Measurements from ENCODE around the gene SELENBP1.
"Not testable (repeated sequence)": the region's sequence is repeated elsewhere in the genome, so short reads cannot be mapped to it uniquely, and the experiment has no call there.

The SELENBP1 gene

DNA sequence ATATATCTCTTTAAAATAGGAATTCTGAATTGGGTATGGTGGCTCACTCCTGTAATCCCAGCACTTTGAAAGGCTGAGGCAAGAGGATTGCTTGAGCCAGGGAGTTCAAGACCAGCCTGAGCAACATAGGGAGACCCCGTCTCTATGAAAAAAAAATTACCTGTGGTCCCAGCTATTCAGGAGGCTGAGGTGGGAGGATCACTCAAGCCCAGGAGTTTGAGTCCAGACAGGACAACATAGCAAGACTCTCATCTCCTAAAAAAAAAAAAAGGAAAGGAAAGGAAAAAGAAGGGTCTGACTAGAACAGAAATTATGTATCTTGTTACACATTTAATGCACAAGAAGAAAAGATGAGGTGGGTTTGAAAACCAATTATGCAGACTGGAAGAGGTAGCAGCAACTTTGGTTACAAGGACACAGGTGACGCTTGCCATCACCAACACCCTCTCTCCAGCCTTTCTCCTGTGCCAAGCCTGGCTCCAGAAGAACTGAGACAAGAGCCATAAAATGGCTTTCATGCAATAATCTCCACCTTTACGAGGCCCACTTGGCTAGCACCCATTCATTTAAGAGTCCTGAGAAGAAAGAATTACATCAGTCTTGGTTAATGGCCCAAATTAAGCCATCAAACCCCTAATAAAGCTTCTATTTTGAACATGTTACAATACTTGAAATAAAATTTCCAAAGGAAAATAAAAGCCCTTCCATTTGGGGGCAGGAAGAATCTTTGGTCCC, 4.8 kb upstream of the SELENBP1 start:
- no peak for DNase-seq

- peak; percentile 31 for DNase-seq
These were observed 691 bp upstream of the SELENBP1 start for GRCh38 chr1:151373196-151373595.

- DNase-seq = peak; percentile 79
These were observed 991 bp downstream of the SELENBP1 start for GRCh38 chr1:151371370-151372057.

GRCh38 chr1:151370211-151370911, 2.1 kb downstream of the SELENBP1 start:
- no peak for DNase-seq

DNA sequence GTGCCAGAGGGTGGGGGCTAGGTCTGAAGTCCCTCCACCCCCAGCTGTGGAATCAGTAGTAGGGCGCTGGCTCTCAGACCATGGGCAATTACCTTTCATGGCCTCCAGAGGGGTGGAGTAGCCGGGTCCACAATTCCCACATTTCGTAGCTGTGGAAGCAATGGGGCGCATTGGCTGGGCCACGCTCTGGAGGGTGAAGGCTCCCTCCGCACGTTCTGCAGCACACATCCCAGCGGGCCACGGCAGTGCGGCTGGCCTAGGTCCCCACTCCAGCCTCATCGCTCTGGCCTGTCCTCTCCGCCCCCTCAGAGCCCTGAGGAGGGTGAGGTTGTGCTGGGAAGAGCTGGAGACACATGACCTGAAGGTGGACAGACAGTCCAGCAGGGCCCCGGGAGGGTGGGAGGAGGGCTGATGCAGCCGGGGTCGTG, 2.9 kb downstream of the SELENBP1 start:
- no peak for DNase-seq

- no peak for DNase-seq
These were observed 3.2 kb downstream of the SELENBP1 start for GRCh38 chr1:151369302-151369610.

- DNase-seq = peak; percentile 19
These were observed 3.9 kb downstream of the SELENBP1 start for GRCh38 chr1:151368393-151369301.

- no peak for DNase-seq
These were observed 4.7 kb downstream of the SELENBP1 start for GRCh38 chr1:151367658-151368392.

GRCh38 chr1:151364996-151365395, 7.5 kb downstream of the SELENBP1 start:
- DNase-seq = no peak

DNA sequence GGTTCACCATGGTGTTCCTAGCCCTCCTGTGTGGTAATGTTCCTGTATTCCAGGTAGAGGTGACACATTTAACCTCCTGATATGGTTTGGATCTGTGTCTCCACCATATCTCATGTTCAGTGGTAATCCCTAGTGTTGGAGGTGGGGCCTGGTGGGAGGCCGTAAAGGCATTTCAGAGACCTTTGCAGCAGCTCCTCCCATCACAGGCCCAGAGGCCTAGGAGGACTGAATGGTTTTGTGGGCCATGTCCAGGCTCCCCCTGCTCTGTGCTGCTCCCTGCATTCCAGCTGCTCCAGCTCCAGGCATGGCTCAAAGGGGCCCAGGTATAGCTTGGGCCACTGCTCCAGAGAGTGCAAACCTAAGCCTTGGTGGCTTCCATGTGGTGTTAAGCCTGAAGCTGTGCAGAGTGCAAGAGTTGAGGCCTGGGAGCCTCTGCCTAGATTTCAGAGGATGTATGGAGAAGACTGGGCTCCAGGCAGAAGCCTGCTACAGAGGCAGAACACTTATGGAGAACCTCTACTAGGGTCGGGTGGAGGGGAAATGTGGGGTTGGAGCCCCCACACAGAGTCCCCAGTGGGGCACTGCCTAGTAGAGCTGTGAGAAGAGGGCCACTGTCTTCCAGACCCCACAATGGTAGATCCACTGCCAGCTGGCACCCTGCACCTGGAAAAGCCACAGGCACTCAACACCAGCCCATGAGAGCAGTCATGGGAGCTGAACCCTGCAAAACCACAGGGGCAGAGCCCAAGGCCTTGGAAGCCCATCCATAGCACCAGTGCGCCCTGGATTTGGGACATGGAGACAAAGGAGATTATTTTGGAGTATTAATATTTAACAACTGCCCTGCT, 10.0 kb downstream of the SELENBP1 start:
- DNase-seq = no peak

DNA sequence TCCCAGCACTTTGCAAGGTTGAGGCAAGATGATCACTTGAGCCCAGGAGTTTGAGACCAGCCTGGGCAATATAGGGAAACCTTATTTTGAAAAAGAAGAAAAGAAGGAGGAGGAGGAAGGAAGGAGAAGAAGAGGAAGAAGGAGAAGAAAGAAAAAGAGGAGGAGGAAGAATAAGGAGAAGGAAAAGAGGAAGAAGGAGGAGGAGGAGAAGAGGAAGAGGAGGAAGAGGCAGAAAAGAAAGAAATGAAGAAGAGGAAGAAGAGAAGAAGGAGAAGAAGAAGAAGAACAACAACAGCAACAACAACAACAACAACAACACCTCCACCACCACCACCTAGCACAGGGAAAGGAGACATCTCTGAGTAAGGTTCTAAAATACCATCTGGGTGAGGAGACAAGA, 10.6 kb downstream of the SELENBP1 start:
- DNase-seq = no peak

DNA sequence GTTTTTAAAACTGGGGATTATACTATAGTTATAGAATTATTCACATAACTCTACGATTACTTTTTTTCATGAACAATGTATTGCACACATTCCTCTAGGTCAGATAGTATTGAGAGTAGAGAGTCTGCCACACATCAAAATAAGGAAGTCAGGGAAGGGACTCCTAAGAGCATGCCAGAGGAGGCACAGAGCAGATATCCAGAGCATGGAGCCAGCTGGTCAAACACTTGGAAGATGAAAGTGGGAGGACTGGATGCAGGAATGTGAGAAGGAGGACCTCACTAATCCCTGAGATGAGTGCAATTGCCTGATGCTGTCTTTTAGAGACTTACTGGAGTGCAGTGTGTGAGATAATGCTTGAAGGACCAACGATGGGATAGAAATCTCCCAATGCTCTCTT, 15.8 kb downstream of the SELENBP1 start:
- DNase-seq = peak; percentile 42

DNA sequence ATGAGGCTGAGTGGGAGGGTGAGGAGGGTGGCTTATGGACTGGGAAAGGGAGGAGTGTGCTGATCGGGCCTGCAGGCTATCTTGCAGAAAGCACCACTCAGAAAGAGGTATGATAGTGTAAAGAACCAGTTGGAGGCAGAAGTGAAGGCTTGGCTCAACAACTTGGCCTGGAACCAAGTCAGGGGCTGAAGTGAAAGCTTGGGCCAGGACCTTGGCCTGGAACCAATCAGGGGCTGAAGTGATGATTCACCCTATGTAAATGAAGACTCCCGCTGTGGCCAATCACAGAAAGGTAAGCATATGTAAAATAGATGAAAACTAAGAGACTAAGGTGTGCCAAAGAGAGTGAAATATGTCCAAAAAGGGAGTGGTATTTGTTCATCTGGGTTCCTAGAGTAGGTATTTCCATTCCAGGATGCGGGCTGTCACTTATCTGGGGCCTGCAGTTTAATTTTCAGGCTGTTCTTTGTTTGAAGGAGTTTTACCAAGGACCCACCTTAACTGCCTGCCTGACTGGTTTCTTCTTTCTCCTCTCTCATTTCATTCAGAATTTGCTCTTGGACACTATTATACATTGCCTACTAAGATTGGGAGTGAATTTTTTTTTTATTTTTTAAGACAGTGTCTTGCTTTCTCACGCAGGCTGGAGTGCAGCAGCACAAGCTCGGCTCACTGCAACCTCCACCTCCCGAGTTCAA, 20.3 kb downstream of the SELENBP1 start:
- peak; percentile 44 for DNase-seq

DNA sequence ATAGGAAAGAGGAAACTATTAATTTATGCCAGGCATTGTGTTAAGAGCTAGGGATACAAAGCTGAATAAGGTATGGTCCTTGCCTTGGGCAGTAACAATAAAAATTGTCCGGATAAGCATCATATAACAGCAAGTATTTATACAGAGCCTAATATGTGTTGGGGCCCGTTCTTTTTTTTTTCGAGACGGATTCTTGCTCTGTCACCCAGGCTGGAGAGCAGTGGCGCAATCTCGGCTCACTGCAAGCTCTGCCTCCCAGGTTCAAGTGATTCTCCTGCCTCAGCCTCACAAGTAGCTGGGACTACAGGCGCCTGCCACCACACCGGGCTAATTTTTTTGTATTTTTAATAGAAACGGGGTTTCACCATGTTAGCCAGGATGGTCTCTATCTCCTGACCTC, 22.2 kb downstream of the SELENBP1 start:
- not testable (repeated sequence) for DNase-seq

DNA sequence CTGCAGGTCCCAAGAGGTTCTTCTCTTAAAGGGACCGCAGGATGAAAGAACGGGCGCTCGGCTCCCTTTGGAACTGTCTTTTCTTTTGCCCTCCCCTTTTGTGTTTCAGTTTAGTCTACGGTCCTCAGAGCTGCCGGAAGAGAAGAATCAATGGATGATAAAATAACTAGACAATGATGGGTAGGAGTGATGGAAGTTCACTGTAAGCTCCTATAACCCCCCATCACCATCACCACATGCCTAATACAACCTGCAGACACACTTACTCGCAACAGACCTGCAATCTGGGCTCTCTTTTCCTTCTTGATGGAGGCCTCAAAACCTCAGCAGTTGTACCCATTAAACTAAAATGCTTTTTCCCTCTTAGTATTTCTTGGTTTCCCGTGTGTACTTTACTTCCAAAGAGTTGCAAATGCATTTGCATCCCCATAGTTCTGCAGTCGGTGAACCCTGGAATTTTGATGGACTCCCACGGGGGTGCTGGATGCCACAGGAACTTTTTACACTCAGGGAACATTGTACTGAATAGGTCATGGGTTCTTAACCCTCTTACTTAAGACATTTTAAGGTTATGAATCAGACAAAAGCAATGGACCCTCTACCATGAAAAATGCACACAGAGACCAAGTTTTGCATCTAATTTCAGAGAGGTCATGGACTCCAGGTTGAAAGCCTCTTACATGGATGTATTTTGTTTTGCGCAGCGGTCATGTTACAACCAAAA, 24.8 kb downstream of the SELENBP1 start:
- no peak for DNase-seq

DNA sequence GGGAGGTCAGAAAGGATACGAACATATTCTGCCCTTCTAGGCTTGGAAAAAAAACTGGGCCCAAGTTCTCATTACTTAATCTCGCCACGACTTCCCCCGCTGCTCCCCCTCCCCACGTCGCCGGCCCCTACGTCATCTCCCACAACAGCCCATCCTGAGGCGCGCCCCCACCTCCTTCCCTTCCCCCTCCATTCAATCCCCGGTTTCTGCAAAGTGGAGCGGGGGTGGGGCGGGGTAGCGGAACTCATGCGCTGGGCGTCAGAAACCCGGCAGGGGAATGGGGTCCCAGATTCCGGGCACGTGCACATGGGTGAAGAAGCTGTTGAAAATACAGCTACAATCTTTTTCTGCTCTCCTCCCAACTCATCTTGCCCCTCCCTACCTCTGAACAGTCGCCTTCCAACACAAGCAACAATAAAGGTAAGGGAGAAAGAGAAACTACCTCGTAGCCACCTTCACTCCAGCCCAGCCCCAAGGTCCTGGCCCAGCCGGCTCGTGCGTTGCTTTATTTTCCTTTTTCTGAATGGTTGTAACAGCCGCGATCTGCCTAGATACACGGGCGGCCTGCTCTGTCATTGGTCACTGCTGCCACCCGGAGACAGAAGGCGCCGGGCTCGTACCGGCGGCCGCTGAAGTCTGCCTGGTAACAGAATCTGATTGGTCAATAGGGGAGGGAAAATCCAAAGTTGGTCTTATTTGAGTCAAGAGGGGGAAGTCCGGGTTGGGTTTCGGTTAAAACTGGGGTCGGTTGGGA, 25.6 kb downstream of the SELENBP1 start, which contains the start of gene RFX5:
TSS of gene RFX5 (minus strand) at position 484 of the 754 bp plus-strand sequence. CDS start 932 bp downstream, outside the sequence.
- peak; percentile 98 for DNase-seq

DNA sequence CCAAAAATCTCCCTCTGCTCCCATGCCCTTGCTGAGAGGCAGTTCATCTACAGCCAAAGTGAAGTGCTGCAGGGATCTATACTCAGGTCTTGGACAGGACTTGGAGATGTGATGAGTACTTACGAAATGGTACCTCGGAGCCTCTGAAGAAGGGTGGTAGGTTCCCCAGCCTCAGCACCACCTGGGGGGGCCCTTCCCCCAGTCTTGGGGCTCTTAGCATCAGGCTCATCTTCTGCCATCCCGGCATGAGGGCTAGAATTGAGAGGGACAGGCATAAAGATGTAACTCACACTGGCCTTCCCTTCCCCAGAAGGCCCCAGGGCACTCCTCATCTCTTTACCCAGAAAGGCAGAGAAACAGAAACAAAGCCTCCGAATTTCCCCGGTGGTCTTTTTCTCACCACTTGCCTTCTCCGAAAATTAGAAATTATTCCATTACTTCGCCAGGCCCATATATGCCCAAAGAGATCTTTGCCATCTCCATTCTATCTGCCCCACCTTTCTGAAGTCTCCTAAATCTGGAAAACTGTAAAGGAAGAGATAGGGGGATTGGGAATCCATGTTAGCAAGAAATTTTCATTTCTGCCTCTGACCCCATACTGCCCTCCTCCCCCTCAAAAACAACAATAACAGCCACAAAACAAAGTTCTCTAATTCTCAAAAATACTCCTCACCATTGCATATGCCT, 26.3 kb downstream of the SELENBP1 start:
- no peak for DNase-seq

DNA sequence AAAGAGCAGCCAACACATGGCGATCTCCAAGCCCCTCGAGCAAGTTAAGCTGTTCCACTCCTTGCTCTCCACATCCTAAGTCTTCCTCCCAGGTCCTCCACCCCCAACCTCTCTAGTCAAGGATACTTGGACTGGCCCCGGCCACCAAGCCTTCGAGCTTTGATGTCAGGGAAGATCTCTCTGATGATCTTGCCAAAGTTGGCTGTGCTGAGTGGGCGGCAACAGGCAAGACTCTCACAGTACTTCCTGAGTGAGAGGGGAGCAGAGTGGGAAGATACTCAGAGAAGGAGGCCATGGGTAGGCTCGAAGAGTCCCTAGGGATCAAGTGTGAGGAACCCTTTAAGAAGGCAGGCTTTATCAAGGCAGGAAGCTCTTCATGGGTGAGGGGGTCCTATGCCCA, 28.2 kb downstream of the SELENBP1 start:
- no peak for DNase-seq

All from DMS53 (cell line).